ENCODE results near the gene TEX48. TPM values are rescaled to one million over a fixed set of nuclear protein-coding genes. Genes with fewer than 3 reads are reported as not detected.

Gene TEX48
- total RNA-seq, 1 experiment from 2014 or later, result 2.4 TPM

DNA sequence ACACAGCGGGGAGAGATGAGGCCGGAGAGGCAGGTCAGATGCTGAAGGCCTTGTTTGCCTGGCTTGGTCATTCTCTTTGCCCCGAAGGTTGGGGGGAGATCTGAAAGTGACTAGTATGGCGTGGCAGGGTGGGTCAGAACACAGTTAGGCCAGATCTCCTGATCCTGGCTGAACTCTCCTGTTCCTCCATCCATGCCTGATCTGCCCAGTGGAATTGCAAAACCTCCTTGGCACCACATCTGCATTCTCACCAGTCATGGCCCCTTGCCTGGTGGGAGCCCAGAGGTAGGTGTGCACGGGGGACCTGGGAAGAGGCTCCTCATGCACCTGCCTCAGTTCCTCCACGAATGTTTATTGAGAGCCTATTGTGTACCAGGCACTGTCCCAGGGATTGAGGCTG lies 47.6 kb downstream of the TEX48 start:
- H3K79me2 ChIP-seq (ENCODE audit: low read length), result no peaks in the 10 kb centered on the region
- ATAC-seq, result no peak
- CTCF ChIA-PET, result no interaction called here

GRCh38 chr9:114633438-114634089 lies 48.4 kb downstream of the TEX48 start:
- intact Hi-C loops (cut with micrococcal nuclease), result no loop called here
- Histone ChIP-seq H3K9me2 (replicated peaks; ENCODE audit: low read length) (no peaks in the 10 kb centered on the region), H3K4me3 (ENCODE audit: low read length) (no peak overlapping the region), H4K20me1 (ENCODE audit: low read length) (no peaks in the 10 kb centered on the region), H3K9ac (ENCODE audit: low read length) (no peak overlapping the region), H2AFZ (ENCODE audit: low read length) (no peak overlapping the region), H3F3A (ENCODE audit: low read length, unreplicated experiment) (no peaks in the 10 kb centered on the region), H3K4me2 (ENCODE audit: low read length) (0 out of 2 replicates have a peak overlapping the region, but pooled peaks have one; percentile 14), H3K79me2 (ENCODE audit: low read length) (no peaks in the 10 kb centered on the region), H3K27me3 (ENCODE audit: low read length) (no peaks in the 10 kb centered on the region), H3K4me1 (ENCODE audit: insufficient read depth, low read length) (peaks cover 10% of the 10 kb centered on the region; the same call in 1 of the 2 replicates), H3K9me3 (ENCODE audit: low read length) (no peaks in the 10 kb centered on the region), H3K27ac (ENCODE audit: low read length) (peak overlapping the region; percentile 55), H3K36me3 (ENCODE audit: low read depth, low read length) (no peaks in the 10 kb centered on the region; the same call in 1 of the 2 replicates)
- ChIA-PET POLR2A (ENCODE audit: unreplicated experiment) (no interaction called here), CTCF (no interaction called here)
- BruUV-seq (replicated peaks), result no TSS peak
- DNase-seq (peak; percentile 70), ATAC-seq (peak; percentile 93)
- TF ChIP-seq EZH2 (IDR thresholded peaks at IDR 0.05; ENCODE audit: low read length, unreplicated experiment) (no peak), EZH2phosphoT487 (IDR thresholded peaks at IDR 0.05; ENCODE audit: borderline replicate concordance, low read length) (no peak)
- TF ChIP-seq, protein P1, sequence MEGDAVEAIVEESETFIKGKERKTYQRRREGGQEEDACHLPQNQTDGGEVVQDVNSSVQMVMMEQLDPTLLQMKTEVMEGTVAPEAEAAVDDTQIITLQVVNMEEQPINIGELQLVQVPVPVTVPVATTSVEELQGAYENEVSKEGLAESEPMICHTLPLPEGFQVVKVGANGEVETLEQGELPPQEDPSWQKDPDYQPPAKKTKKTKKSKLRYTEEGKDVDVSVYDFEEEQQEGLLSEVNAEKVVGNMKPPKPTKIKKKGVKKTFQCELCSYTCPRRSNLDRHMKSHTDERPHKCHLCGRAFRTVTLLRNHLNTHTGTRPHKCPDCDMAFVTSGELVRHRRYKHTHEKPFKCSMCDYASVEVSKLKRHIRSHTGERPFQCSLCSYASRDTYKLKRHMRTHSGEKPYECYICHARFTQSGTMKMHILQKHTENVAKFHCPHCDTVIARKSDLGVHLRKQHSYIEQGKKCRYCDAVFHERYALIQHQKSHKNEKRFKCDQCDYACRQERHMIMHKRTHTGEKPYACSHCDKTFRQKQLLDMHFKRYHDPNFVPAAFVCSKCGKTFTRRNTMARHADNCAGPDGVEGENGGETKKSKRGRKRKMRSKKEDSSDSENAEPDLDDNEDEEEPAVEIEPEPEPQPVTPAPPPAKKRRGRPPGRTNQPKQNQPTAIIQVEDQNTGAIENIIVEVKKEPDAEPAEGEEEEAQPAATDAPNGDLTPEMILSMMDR (conservative IDR thresholded peaks at IDR 0.05; ENCODE audit: low read depth, low read length), result no peak

More for the DNA sequence above, 47.6 kb downstream of the TEX48 start:
- no TSS peak for BruUV-seq (replicated peaks)
- Histone ChIP-seq H3K9me3 (ENCODE audit: low read length) (no peaks in the 10 kb centered on the region), H3K4me2 (ENCODE audit: low read length) (no peak overlapping the region), H3F3A (ENCODE audit: low read length, unreplicated experiment) (no peaks in the 10 kb centered on the region), H3K9me2 (replicated peaks; ENCODE audit: low read length) (no peaks in the 10 kb centered on the region), H4K20me1 (ENCODE audit: low read length) (no peaks in the 10 kb centered on the region), H3K9ac (ENCODE audit: low read length) (no peak overlapping the region), H2AFZ (ENCODE audit: low read length) (no peak overlapping the region), H3K36me3 (ENCODE audit: low read depth, low read length) (no peaks in the 10 kb centered on the region; the same call in 1 of the 2 replicates), H3K4me3 (ENCODE audit: low read length) (no peak overlapping the region), H3K27me3 (ENCODE audit: low read length) (no peaks in the 10 kb centered on the region), H3K4me1 (ENCODE audit: insufficient read depth, low read length) (peaks cover 10% of the 10 kb centered on the region; the same call in 1 of the 2 replicates), H3K27ac (ENCODE audit: low read length) (peak overlapping the region; percentile 55)
- POLR2A ChIA-PET (ENCODE audit: unreplicated experiment), result no interaction called here
- intact Hi-C loops (cut with micrococcal nuclease), result no loop called here
- DNase-seq, result no peak
- TF ChIP-seq, protein P1 (conservative IDR thresholded peaks at IDR 0.05; ENCODE audit: low read depth, low read length), result no peak
- TF ChIP-seq EZH2 (IDR thresholded peaks at IDR 0.05; ENCODE audit: low read length, unreplicated experiment) (no peak), EZH2phosphoT487 (IDR thresholded peaks at IDR 0.05; ENCODE audit: borderline replicate concordance, low read length) (no peak)

DNA sequence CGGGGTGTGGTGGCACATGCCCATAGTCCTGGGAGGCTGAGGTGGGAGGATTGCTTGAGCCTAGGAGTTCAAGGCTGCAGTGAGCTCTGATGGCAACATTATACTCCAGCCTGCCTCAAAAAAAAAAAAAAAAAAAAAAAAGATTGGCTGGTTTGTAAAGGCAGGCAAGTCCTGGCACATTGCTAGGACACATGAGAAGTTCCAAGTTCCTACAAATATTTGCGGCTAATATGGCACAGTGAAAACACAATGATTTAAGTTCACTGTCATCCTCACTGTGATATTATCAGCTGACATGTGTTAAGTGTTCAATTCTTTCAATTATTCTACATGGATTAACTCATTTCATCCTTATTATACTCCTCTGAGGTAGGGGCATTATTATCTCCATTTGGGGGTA lies 50.8 kb downstream of the TEX48 start:
- H3K27me3 ChIP-seq (ENCODE audit: low read length), result no peaks in the 10 kb centered on the region
- no peaks in the 10 kb centered on the region for H4K20me1 ChIP-seq (ENCODE audit: low read length)
- H3K9me2 ChIP-seq (replicated peaks; ENCODE audit: low read length), result no peaks in the 10 kb centered on the region
- CTCF ChIA-PET, result no interaction called here
- BruUV-seq (replicated peaks), result no TSS peak
- H3K4me2 ChIP-seq (ENCODE audit: low read length), result no peak overlapping the region
- H3K36me3 ChIP-seq (ENCODE audit: low read depth, low read length), result no peaks in the 10 kb centered on the region; the same call in 1 of the 2 replicates
- H3K4me1 ChIP-seq (ENCODE audit: insufficient read depth, low read length), result peaks cover 10% of the 10 kb centered on the region; the same call in 1 of the 2 replicates
- DNase-seq (no peak), ATAC-seq (no peak)
- no peak overlapping the region for H3K27ac ChIP-seq (ENCODE audit: low read length)
- no peak overlapping the region for H2AFZ ChIP-seq (ENCODE audit: low read length)
- POLR2A ChIA-PET (ENCODE audit: unreplicated experiment), result no interaction called here
- no peak overlapping the region for H3K9ac ChIP-seq (ENCODE audit: low read length)
- intact Hi-C loops (cut with micrococcal nuclease), result no loop called here
- no peaks in the 10 kb centered on the region for H3F3A ChIP-seq (ENCODE audit: low read length, unreplicated experiment)
- no peaks in the 10 kb centered on the region for H3K79me2 ChIP-seq (ENCODE audit: low read length)
- H3K9me3 ChIP-seq (ENCODE audit: low read length), result no peaks in the 10 kb centered on the region
- TF ChIP-seq EZH2phosphoT487 (IDR thresholded peaks at IDR 0.05; ENCODE audit: borderline replicate concordance, low read length) (no peak), EZH2 (IDR thresholded peaks at IDR 0.05; ENCODE audit: low read length, unreplicated experiment) (no peak)
- TF ChIP-seq, protein P1 (conservative IDR thresholded peaks at IDR 0.05; ENCODE audit: low read depth, low read length), result no peak
- no peak overlapping the region for H3K4me3 ChIP-seq (ENCODE audit: low read length)

All from PC-3 (cell line).